Activated naive CD4-positive, alpha-beta T cell treated with anti-CD3 and anti-CD28 coated beads, Interleukin-2, amount 50 U/mL, for 16 hours (primary cell): ENCODE measurements around the gene DPPA5.
"Not testable (repeated sequence)": the region's sequence is repeated elsewhere in the genome, so short reads cannot be mapped to it uniquely, and the experiment has no call there.

Source experiments
- DNase-seq: peaks from one replicate; pipeline ENCODE4 v3.0.0-alpha.2; 2020

Gene DPPA5, protein sequence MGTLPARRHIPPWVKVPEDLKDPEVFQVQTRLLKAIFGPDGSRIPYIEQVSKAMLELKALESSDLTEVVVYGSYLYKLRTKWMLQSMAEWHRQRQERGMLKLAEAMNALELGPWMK

DNA sequence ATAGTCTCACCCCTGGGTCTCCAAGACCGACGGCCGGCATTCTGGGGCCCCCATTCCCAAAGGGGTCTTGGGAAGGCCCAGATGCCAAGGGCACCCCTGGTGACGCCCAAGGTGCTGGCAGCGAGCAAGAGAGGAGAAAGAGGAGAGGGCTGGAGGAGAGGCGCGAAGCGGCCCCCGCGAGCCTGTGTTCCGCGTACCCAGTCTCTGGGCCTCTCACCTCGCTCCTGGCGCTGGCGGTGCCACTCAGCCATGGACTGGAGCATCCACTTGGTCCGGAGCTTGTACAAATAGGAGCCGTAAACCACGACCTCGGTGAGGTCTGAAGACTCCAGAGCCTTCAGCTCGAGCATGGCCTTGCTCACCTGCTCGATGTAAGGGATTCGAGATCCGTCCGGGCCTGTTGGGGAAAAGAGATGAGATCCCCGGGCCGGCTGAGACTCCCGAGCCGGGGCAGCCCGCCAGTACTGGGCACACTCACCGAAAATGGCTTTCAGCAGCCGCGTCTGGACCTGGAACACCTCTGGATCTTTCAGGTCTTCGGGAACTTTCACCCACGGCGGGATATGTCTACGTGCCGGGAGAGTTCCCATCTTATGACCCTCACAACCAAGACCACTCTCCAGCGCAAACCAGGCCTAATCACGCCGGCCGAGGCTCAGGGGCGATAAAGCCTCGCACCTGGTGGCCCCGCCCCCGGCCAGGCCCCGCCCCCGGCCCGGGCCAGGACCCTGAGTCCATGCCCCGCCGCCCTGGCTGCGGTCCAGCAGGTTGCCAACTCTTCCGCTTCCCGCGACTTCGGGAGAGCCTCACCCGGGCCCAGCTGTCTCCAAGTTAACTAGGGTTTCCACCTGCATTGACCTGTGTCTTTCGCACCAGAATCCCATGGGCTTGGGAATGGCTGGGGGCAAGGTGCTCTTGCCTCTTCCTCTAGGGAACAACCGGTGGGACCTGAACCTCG, at the start of gene DPPA5:
Gene DPPA5 (minus strand): TSS at position 641 of the 958 bp plus-strand sequence. CDS start 51 bp downstream, at position 590.
- DNase-seq, result no peak

DNA sequence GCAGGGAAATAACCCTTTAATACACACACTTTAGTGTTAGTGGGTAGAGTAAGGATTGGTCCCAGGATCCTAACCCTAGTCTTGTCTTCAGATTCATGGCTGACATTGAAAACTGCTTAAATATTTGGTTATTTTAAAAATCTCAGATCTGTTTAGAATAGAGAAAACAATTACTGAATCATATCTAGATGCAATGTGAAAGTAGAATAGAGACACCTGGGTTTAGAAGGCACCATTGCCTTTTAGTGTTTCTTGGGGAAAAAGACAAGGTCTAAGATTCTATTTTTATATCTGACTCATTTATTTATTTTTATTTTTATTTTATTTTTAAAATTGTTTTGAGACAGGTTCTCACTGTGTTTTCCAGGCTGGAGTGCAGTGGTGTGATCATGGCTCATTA, 46.6 kb upstream of the DPPA5 start:
- DNase-seq, result no peak

DNA sequence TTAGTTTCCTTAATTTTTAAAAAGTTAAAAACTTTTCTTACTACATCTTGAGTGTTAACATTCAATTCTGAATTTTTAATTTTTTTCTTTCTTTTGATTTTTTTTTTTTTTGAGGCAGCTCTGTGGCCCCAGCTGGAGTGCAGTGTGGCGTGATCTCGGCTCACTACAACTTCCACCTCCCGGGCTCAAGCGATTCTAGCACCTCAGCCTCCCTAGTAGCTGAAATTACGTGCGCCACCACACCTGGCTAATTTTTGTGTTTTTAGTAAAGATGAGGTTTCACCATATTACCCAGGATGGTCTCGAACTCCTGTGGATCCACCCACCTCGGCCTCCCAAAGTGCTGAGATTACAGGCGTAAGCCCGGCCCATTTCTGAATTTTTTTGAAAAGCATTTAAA, 41.8 kb upstream of the DPPA5 start:
- DNase-seq, result no peak

DNA sequence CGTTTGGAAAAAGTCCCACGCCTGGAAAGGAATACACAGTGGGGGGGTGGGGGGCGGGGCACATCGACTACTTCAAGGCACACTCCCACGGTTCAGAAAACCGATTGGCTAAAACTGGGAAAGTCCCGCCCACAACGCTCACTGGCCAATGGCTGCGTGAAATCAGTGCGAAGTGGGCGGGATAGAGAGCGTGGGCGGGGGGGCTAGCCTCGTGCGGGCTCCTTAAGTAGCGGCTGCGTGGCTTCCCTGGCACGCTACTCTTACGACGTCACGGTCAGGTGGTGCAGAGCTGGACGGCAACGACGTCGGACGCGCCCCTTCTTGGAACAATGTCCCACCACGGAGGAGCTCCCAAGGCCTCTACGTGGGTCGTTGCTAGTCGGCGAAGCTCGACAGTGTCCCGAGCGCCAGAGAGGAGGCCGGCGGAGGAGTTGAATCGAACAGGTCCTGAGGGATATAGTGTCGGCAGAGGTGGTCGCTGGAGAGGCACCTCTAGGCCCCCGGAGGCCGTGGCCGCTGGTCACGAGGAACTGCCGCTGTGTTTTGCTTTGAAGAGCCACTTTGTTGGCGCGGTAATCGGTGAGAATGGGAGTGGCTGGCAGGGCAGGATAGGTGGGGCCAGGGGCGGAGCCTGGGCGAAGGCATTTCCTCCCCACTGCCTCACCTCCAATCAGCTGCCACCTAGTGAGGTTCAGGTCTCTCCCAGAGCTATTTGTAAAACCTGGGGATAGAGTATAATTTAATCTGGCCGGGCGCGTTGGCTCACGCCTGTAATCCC, 40.7 kb upstream of the DPPA5 start, which contains the start of gene DDX43:
Gene DDX43 (plus strand): TSS at position 252 of the 778 bp plus-strand sequence. CDS start 78 bp downstream, at position 330.
- peak; percentile 28 for DNase-seq

DNA sequence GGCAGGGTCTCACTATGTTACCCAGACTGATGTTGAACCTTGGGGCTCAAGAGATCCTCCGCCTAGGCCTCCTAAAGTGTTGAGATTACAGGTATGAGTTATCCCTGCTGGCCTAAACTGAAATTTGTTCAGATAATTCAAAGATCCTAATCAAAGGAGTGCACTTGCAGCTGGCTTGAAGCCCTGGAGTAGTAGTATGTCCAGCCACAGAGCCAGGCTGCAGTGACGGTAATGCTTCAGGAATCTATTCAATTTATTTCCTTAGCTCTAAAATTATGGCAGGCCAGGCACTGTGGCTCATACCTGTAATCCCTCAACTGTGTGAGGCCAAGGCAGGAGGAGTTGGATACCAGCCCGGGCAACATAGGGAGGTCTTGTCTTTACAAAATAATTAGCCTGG, 39.2 kb upstream of the DPPA5 start:
- no peak for DNase-seq

DNA sequence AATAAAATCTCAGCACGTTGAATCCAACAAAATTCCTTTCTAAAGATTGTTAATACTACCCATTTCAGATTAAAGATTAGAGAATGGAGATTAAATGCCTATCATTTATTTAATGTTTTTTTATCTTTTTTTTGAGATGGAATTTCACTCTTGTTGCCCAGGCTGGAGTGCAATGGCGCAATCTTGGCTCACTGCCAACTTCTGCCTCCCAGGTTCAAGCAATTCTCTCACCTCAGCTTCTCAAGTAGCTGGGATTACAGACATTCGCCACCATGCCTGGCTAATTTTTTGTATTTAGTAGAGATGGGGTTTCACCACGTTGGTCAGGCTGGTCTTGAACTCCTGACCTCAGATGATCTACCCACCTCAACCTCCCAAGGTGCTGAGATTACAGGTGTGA, 38.1 kb upstream of the DPPA5 start:
- not testable (repeated sequence) for DNase-seq

DNA sequence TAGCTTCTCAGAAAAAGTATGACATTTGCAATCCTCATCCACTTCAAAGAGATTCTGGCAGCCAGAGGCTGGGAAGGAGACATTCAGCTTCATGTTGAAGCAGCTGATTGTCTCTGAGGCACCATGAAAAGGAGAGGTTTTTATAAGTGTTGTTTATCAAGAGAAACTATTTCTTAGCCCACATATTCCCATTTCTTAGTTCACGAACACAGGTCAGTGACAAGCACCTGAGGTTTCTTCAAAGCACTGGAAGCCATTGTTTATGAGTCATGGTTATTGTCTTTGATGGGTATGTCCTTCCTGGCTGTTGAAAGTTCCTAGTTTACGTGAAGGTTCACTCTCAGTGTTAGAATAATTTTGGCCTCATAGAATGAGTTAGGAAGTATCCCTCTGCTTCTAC, 37.6 kb upstream of the DPPA5 start:
- no peak for DNase-seq

DNA sequence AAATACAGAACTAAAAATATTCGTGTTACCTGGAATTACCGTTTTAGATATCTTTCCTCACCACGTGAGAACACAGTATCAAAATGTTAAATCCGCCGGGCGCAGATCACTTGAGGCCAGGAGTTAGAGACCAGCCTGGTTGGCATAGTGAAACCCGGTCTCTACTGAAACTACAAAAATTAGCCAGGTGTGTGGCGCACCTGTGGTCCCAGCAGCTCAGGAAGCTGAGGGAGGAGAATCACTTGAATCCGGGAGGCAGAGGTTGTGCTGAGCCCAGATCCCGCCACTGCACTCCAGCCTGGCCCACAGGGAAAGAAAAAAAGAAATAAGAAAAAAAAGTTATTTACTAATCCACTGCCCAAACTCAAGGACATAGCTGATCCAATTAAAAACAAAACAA, 35.8 kb upstream of the DPPA5 start:
- no peak for DNase-seq

DNA sequence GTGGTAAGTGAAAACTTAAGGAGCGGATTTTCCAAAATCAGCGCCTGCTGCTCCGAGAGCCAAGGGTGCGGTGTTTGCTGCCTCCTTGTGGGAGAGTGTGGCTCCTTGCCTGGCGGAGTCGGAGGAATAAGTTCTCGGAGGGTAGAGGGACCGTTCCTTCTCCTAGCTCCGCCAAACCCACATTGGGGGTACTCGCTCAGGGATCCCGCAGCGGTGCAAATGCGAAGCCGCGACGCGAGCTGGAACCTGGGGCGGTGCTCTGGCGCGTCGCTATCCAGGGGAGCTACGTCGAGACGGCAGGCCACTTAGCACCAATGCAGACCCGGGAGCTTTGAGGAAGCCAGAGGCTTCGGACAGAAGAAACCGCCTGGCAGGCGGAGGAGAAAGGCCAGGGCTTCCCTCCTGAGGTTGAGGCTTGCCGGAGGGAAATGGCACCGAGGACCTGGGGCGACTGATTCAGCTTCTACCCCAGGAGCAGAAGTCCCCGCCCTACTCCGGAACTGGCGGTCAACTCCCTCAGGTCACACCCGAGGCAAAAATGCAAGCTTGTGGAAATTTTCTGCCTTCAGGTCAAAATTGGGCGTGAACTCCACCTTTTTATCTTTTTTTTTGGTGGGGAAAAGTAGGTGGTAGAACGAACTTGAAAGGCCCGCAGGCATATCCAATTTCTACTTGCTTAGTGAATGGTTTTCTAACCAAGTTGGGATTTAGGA, 34.9 kb upstream of the DPPA5 start:
- peak; percentile 18 for DNase-seq

DNA sequence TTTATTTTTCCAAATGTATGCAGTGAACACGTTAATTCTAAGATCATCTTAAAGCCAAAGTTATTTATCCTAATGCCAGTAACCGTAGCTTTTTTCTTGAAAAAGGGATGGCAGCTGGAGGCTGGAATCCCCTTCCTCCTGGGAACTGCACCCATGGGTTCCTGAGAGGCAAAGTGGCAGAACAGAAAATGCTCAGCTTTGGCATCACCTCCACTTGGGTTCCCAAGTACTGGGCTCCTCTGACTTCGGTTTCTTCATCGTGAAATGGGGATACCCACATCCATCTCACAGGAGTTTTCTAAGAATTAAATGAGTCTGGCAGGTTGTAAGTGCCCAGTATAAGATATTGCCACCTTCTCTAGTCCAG, 34.3 kb upstream of the DPPA5 start:
- no peak for DNase-seq

DNA sequence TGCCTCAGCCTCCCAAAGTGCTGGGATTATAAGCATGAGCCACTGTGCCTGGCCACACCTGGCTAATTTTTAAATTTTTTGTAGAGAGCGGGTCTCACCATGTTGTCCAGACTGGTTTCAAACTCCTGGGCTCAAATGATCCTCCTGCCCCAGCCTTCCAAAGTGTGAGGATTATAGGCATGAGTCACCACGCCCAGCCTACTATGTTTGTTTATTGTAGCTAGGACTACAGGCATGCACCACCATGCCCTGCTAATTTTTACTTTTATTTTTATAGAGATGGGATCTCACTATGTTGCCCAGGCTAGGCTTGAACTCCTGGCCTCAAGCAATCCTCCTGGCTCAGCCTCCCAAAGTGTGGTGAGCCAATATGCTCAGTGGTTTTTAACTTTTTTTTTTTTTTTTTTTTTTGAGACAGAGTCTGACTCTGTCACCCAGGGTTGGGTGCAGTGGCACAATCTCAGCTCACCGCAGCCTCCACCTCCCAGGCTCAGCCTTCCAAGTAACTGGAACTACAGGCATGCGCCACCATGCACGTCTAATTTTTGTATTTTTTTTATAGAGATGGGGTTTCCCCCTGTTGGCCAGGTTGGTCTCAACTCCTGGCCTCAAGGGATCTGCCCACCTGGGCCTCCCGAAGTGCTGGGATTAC, 28.5 kb upstream of the DPPA5 start:
- DNase-seq, result no peak

DNA sequence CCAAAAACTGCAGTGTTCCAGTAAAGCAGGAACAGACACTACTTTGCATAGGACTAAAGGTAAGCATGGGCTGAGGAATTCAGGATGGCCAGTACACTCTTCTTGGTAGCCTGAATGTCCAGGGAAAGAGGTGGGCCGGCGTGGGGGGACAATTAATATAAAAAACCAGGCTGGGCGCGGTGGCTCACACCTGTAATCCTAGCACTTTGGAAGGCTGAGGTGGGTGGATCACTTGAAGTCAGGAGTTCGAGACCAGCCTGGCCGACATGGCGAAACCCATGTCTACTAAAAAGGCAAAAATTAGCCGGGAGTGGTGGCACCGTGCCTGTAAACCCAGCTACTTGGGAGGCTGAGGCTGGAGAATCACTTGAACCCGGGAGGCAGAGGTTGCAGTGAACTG, 27.5 kb upstream of the DPPA5 start:
- not testable (repeated sequence) for DNase-seq

DNA sequence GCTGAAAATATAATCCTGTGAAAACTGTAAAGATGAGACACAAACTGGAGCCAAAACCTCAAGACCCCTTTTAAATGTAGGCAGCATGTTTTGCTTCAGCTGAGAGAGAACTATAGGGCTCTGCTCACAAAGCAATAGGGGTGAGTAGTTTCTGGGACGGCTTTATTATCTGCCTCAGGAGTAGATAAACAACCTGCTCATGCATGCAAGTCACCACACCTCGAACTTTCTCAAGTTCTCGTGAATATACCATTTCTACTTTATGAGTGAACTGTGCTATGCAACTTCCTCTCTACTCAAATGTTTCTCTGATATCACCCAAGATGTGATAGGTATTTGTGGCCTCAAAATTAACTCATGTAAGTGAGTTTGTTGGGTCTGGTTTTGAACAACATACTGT, 23.1 kb upstream of the DPPA5 start:
- DNase-seq, result no peak

DNA sequence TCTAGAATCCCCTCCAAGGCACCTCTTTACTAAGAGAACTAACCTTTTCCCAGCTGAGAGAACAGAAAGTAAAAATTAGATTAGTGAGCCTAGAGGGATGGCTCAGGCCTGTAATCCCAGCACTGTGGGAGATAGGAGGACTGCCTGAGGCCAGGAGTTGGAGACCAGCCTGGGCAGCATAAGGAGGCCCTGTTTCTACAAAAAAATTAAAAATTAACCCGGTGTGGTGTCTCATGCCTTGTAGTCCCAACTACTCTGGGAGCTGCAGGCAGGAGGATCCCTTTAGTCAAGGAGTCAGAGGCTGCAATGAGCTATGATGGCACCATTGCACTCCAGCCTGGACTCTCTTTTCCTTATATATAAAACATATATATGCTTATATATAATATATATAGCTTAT, 21.1 kb upstream of the DPPA5 start:
- no peak for DNase-seq

DNA sequence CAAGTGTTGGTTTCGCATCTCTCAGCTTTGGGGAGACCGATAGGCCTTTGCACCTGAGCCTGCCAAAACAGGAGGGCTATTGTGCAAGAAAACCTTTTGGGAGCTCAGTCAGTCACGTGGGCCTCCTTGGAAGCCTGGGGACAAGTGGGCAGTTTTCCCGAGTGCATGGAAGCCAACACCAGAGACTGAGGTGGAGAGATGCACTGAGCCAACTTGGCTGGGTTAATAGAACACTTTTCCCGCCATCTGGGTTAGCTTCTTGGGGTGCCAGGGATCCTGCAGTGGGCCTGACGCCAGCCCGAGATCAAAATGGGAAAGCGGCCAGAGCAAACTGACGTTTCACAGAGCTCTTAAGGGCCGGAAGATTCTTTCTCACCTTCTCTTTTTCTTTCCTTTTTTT, 18.4 kb upstream of the DPPA5 start:
- no peak for DNase-seq

DNA sequence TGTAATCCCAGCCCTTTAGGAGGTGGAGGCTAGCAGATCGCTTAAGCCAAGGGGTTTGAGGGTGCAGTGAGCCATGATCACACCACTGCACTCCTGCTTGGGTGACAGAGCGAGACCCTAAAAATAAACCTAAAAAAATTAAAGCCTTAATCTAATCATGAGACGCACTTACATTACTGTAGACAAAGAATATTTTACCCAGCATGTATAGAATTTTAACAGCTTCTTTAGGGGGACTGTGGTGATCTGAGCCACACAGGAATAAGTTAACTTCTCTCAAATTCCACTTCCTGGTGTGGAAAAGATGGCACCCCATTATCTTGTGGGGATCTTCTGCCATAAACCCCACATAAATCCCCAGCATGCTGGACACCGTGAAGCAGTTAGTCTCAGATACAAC, 17.9 kb upstream of the DPPA5 start:
- DNase-seq, result no peak

DNA sequence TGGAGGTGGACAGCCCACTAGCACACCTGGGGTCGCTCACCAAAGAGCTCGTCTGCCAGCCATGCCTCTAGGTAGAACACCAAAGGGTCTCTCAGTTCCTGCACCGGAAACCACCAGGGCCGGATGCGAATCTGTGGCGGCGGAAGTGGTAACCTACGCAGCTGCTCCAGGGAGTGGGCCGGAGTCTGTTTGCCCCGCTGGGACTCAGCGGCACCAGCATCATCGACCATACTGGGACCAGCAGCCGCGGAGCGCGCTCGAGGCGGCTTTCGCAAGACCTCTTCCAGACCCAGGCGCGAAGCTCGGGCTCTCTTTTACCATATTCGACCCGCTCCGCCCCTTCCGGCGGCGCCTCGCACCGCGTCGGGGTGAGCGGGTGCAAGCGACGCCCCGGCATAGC, 15.5 kb upstream of the DPPA5 start, which contains the start of gene OOEP:
Gene OOEP (minus strand): TSS at position 335 of the 400 bp plus-strand sequence. CDS start 105 bp downstream, at position 230.
- DNase-seq, result no peak

DNA sequence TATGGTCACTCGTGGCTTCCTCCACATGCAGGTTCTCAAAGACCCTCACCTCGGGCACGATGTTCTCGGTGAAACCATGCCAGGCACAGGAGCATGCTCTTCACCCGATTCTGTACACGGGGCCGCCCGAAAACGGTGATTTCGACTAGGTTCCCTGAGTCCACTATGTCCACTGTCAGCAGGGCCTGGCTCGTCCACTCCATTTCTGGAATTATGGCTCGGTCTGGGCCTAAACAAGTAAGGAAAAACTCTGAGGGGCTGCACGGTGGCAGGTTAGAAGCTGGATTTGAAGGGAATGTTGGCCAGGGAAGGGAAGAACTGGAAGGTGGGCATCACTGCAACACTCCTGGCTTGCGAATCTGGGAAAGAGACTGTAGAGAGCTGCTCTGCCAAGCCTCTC, 15.1 kb upstream of the DPPA5 start:
- DNase-seq, result no peak

DNA sequence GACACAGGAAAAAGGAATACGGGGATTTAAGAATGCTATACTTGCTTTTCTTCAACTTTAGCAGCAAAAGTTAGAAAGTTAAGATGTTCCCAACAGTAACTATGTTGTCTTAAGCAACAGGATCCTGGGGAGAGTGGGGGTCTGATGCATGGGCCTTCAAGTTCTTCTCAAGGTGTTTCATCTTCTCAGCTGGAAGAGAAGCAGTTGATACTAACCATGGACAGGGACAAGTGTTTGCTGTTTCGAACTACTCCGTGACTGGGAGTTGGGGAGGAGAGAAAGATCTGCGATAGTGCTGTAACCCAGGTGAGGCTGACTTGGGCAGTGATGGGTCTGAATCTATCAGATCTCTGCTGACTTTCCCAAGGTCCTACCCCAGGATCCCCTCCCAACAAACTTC, 14.6 kb upstream of the DPPA5 start:
- DNase-seq, result no peak

DNA sequence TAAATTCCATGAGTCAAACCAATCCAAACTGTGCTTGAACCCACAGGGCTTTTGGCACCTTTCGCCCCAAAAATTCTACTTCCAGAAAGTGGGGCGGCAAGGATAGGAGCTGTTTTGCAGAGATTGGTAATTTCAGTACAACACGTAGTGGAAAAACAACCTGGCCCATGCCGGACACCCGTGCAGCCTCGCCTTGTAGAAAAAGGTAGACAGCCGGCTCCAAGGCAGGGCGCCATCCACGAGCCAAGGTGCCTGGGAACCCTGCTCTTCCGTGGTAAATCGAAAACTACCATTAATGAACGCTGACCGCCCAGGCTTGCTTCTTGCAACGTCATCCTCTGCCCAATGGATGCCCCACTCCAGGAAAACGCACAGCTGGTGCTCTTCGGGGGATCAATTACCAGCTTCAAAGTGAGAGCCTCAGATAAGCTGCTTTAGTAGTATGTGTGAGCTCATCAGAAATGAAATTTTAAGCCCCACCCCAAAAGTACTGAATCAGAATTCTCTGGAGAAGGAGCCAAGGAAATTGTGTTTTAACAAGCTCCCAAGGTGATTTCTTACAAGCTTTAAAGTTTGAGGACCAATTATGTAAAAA, 13.8 kb upstream of the DPPA5 start:
- no peak for DNase-seq

DNA sequence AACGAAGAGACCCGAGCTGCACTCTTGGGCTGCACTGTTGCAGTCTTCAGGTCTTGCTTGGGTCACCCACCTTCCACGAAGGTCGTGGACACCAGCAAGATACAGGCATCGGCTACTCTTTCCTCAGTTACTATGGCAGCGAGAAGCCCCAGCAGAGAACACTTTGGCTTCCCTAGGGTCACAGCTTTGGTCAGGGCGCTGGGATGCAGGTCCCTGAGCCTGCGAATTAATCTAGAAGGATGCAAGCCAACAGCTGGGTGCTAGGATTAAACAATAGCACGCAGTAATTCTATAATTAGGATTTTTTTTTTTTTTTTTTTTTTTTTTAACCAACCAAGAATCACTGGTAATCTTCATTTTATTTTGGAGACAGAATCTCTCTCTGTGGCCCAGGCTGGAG, 10.5 kb upstream of the DPPA5 start:
- DNase-seq, result no peak

DNA sequence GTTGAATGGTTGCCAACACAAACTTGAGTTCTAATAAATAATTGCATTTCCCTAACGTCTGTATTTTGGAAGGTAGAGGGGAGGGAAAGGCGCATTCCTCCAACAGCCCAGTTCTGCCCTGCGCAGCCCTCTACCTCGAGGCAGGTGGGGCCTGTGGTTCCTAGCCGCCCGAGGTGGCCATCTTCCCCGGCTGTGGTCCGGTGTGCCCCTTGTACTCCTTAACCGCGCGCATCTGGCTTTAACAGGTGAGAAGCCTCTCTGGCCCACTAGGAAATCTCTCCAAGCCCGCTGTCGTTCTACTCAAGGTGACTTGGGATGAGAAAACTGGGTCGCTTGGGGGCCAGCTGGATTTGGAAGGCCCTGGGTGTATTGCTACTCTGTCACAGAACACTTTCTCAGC, 10.0 kb upstream of the DPPA5 start:
- no peak for DNase-seq
